Pons (tissue), 1 donor: ENCODE data around the gene PRTN3.

Experiments used
- DNase-seq: peaks from one replicate; pipeline ENCODE4 v3.0.0-alpha.2; 2016; ENCODE audit warnings: low spot score

PRTN3 gene

GRCh38 chr19:803099-803561, 37.7 kb upstream of the PRTN3 start:
- DNase-seq = no peak

- no peak for DNase-seq
These were observed 36.9 kb upstream of the PRTN3 start for GRCh38 chr19:803686-804418.

GRCh38 chr19:804419-805165, 36.2 kb upstream of the PRTN3 start:
- no peak for DNase-seq

- DNase-seq = no peak
These were observed 35.6 kb upstream of the PRTN3 start for GRCh38 chr19:805166-805551.

GRCh38 chr19:805600-806550, 34.9 kb upstream of the PRTN3 start:
- no peak for DNase-seq

- no peak for DNase-seq
These were observed 33.9 kb upstream of the PRTN3 start for GRCh38 chr19:806815-807421.

- no peak for DNase-seq
These were observed 33.0 kb upstream of the PRTN3 start for GRCh38 chr19:807627-808422.

GRCh38 chr19:808423-808775, 32.4 kb upstream of the PRTN3 start:
- no peak for DNase-seq

GRCh38 chr19:810077-810855, 30.5 kb upstream of the PRTN3 start:
- no peak for DNase-seq

- no peak for DNase-seq
These were observed 29.8 kb upstream of the PRTN3 start for GRCh38 chr19:810883-811489.

- no peak for DNase-seq
These were observed 29.2 kb upstream of the PRTN3 start for GRCh38 chr19:811506-812048.

- DNase-seq = no peak
These were observed 28.6 kb upstream of the PRTN3 start for GRCh38 chr19:812049-812746.

- no peak for DNase-seq
These were observed 28.0 kb upstream of the PRTN3 start for GRCh38 chr19:812747-813218.

- no peak for DNase-seq
These were observed 27.3 kb upstream of the PRTN3 start for GRCh38 chr19:813219-814151.

GRCh38 chr19:814152-815078, 26.4 kb upstream of the PRTN3 start:
- DNase-seq = no peak

GRCh38 chr19:815079-815774, 25.6 kb upstream of the PRTN3 start:
- no peak for DNase-seq
